Fibroblast of skin of left quadriceps (primary cell): ENCODE data around the gene PET100.

Experiments used
- DNase-seq, 2 experiments: peaks; one replicate each; pipeline ENCODE4 v3.0.0-alpha.2; 2013; ENCODE audit warnings: low read depth in 2 of 2

PET100 gene

GRCh38 chr19:7612282-7613274 lies 17.0 kb upstream of the PET100 start:
- DNase-seq: no peak

- no peak for DNase-seq
Measured at GRCh38 chr19:7614859-7615741, 14.5 kb upstream of the PET100 start.

GRCh38 chr19:7617172-7617571 lies 12.4 kb upstream of the PET100 start:
- DNase-seq: no peak

- no peak for DNase-seq
Measured at GRCh38 chr19:7617735-7618134, 11.9 kb upstream of the PET100 start.

- DNase-seq: no peak
Measured at GRCh38 chr19:7618348-7618747, 11.2 kb upstream of the PET100 start.

- DNase-seq: no peak
Measured at GRCh38 chr19:7618771-7619510, 10.7 kb upstream of the PET100 start.

GRCh38 chr19:7619671-7620441 lies 9.7 kb upstream of the PET100 start:
- no peak for DNase-seq

- no peak for DNase-seq
Measured at GRCh38 chr19:7620442-7621412, 8.9 kb upstream of the PET100 start.

- DNase-seq: no peak
Measured at GRCh38 chr19:7622933-7623685, 6.5 kb upstream of the PET100 start.

- no peak for DNase-seq
Measured at GRCh38 chr19:7623725-7624603, 5.6 kb upstream of the PET100 start.

- DNase-seq: no peak
Measured at GRCh38 chr19:7624810-7625209, 4.8 kb upstream of the PET100 start.

GRCh38 chr19:7625763-7626372 lies 3.7 kb upstream of the PET100 start:
- DNase-seq: no peak

- no peak for DNase-seq
Measured at GRCh38 chr19:7627166-7627565, 2.4 kb upstream of the PET100 start.

- DNase-seq: no peak
Measured at GRCh38 chr19:7628589-7629311, 843 bp upstream of the PET100 start.

- DNase-seq: no peak
Measured at GRCh38 chr19:7631577-7631976, 2.0 kb downstream of the PET100 start.

GRCh38 chr19:7632340-7633203 lies 3.0 kb downstream of the PET100 start:
- DNase-seq: no peak
